NT2/D1 (cell line): ENCODE results near the gene ALDH4A1.

ENCODE experiments used
- SUZ12 ChIP-seq: IDR thresholded peaks from 2 replicates; pipeline ENCODE4 v1.6.1; 2011; ENCODE audit not compliant: insufficient read length, insufficient read depth; ENCODE audit errors: extremely low read depth
- ZNF274 ChIP-seq: IDR thresholded peaks from 2 replicates; pipeline ENCODE4 v1.6.1; 2011; ENCODE audit warnings: mild to moderate bottlenecking, low read depth, low read length

- no peak for TF ChIP-seq ZNF274
- no peak for TF ChIP-seq SUZ12
These were observed 47.9 kb downstream of the ALDH4A1 start for GRCh38 chr1:18854331-18855025.
